Hepatic stellate cell (primary cell): ENCODE measurements around the gene ZNF524.

Experiments used
- DNase-seq: peaks from one replicate; pipeline ENCODE4 v3.0.0; 2011; ENCODE audit warnings: low spot score

The ZNF524 gene

DNA sequence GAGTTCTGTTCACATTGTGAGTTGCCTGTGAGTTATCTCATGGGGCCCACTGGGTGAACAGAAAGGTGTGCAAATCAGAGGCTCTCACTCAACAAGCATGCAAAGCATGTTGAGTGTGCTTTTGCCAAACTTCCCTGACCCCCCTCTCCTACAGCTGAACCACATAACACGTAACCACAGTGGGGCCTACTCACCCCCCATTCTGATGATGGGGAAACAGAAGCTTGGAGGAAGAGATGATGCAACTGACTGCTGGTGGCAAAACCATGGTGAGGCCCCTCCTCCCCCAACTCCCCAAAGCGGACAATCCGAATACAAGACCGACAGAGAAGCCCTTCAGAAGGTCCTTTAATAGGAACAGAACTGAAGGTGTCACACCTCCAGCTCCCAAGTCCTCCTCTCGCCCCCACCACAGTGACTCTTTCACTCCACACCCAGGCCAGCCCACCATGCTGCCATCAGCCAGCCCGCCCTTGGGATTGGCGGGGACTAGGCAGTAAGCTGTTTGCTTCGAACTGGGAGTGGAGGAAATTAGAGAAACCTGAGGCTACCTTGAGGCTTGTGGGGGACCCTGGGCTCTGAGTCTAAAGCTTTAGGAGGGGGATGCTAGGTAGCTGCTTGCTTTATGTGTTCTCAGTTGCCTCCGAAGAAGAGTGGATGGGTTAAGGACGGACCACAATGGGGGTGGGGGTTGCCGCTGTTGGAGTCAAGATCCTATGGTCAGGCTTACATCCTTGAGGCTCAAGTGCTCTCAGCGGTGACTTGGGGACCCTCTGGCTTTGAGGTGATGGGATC is 20.5 kb downstream of the ZNF524 start:
- DNase-seq = no peak

DNA sequence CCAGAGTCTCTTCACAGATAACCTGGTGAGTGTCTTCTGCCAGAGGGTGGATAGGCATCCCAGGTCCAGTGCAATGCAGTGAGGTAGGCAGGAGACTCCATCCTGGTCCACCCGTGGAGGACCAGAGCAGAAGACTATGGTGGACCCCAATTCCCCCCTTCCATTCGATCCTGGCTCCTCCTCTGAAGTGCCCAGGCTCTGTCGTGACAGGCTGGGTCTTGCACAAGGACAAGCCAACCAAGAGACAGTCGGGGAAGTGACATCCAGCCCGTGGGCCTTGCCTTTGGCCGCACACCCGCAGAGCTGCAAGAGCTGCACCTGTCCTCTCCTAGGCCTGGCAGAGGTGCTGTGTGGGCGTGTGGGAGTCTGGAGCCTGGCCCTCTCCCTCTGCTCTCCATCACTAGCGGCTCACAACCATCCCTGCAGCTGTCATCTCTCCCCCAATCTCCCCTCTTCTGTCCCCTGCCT is 21.2 kb downstream of the ZNF524 start:
- no peak for DNase-seq

DNA sequence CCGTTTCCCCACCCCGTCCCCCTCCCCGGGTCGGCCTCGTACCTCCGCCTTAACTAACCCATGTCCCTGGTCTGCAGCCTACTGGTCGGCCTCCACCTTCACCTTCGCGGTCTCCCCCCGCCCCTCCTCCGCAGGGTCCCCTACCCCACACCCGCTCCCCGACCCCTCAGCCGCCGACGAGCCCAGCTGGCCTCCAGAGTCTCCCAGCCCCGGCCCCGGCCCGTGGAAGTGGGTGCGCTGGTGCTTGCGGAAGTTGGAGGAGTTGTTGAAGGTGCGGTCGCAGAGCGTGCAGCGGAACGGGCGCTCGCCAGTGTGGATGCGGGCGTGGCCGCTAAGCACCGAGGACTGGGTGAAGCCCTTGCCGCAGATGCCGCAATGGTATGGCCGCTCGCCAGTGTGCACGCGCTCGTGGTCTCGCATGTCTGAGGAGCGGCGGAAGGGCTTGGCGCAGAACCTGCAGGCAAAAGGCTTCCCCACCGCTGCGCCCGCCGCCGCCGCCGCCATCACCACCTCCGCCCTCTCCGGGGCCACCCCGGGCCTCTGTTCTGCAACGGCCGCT is 21.7 kb downstream of the ZNF524 start:
- no peak for DNase-seq

DNA sequence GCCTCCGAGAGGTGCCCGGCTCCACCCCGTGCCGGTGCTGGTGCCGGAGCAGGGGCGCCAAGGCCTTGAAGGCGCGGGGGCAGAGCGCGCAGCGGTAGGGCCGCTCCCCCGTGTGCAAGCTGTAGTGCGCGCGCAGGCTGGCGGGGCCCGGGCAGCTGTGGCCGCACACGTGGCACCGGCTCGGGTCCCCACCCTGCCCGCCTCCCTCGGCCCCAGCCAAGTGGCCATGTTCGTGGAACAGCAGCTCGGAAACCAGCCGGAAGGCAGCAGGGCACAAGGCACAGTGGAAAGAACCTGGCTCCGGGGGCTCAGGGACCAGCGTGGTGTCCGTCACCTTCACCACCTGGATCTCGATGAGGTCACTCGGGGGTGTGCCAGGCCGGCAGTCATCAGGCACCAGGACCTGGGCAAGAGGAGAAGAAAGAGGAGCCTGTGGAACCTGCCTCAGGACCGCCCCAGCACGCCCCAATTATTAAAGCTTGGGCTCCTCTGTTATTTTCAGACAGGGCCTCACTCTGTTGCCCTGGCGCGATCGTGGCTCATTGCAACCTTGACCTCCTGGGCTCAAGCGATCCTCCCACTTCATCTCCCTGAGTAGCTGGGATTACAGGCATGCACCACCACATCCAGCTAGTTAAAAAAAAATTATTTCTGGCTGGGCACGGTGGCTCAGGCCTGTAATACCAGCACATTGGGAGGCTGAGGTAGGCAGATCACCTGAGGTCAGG is 22.3 kb downstream of the ZNF524 start:
- no peak for DNase-seq

DNA sequence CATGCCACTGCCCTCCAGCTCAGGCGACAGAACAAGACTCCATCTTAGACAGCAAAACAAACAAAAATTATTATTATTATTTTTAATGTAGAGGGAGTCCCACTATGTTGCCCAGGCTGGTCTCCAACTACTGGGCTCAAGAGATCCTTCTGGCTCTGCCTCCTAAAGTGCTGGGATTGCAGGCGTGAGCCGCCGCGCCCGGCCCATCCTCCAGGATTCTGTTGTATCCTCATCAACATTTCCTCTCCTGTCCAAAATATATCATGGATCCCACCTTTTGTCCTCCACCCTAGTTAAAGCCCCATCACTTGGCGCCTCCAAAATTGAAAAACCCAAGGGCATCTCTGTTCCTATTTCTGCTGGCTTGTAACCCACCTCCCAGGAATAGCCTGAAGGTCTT is 23.0 kb downstream of the ZNF524 start:
- DNase-seq = no peak

DNA sequence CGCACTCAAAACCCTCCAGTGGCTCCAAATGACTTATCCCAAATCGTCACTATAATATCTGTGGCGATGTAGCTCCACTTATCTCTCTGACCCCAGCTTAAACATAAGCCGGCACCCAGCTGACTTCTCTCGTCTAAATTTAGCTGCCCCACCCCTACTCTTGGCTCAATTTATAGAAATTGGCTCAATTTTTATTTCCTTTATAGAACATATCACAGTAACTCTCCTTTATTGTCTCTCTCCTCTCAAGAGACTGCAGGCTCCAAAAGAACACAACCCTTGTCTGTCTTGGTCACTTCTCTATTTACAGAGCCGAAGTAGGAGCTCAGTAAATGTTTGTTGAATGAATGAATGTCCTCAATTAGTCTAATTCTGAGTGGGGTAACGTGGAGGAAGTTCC is 23.5 kb downstream of the ZNF524 start:
- no peak for DNase-seq

DNA sequence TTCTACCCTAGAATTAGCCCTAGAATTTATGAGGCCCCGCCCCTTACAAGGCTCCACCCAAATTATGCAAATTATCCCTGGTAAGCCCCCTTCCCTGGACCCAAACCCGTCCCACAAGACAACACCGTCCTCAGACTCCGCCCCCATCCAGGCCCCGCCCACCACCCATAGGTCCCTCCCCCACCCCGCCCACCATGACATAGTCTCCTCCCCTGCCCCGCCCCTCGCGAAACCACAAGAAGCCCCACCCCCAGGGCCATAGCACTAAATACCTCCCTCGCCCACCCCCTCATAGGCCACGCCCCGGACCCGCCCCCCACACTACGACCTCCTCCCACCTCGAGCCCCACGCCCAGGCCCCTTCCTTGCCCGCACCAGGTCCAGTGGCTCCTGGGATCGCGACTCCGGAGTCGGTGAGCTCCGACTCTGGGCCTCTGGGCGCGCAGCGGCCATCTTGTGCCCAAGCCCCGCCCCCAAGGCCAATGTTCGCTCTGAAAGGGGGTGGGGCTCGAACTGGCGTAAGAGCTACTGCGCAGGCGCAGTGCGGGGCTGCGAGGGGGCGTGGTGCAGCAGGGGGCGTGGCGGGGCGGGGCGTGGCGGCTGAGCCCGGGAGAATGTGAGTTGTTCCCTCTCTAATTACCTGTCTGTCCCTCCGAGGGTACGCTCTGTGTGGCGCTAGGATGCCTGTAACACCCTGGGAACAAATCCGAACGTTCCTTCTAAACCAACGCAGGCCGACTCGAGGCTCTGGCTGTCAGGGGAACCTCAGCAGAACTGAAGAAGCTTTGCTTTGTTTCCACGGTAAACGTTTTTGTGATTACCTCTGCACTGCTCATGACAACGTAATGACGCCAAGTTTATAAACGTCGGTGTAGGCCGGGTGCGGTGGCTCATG is 24.3 kb downstream of the ZNF524 start, which contains the start of gene ZNF784:
ZNF784 (minus strand) TSS at position 458 of the 895 bp plus-strand sequence; CDS start at position 453, 5 bp downstream.
- DNase-seq = peak; percentile 94

DNA sequence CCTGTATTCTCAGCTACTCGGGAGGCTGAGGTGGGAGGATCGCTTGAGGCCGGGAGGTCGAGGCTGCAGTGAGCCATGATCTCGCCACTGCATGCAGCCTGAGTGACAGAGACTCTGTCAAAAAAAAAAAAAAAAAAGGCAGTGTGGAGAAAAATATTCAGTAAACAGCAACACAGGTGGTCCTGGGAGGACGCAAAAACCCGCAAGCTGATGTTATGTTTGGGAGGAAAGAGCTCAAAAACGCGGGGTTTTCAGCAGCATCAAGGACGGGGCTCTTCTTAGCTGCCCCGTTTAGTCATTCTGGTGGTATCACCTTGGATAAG is 24.9 kb downstream of the ZNF524 start:
- no peak for DNase-seq

DNA sequence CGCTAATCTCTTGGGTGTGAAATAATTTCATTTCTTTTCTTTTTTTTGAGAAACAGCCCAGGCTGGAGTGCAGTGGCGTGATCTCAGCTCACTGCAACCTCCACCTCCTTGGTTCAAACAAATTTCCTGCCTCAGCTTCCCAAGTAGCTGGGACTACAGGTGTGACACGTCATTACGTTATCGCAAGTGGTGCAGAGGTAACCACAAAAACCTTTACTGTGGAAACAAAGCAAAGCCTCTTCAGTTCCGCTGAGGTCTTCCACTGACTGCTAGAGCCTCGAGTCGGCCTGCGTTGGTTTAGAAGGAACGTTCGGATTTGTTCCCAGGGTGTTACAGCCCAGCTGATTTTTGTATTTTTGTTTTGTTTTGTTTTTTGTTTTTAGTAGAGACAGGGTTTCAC is 26.3 kb downstream of the ZNF524 start:
- no peak for DNase-seq

DNA sequence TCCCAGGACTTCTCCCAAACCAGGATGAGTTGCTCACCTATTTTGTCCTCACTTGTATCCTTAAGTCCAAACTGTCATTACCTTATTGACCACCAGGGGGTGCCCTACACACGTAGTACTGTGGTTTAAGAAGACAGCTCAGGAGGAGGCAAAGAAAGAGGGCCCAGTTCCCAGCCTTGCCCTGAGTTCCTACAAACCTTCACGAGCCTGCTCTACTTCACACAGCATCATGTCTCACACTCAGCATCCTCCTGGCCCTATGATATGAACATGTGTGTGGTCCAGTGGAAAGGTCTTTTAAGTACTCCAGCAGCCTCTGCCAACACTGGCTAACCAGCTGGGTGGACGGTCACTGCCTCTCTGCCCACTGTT is 32.4 kb downstream of the ZNF524 start:
- DNase-seq = peak; percentile 69

DNA sequence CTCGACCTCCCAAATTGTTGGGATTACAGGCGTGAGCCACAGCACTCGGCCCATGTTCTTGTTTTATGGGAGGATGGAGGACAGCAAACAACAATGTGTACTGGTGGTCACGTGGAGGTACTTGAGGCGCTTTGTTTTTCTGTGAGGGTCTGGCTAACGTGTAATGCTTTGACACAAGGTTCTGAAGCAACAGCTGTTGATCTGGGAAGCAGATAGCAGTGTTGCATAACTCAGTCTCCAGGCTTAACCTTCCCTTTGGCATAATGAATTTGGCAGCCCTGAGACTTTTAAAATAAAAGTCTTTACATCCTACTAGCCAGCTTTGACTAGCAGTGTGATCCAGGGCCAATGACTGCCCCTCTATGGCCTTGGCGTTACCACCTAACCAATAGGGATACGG is 33.8 kb downstream of the ZNF524 start:
- DNase-seq = no peak

DNA sequence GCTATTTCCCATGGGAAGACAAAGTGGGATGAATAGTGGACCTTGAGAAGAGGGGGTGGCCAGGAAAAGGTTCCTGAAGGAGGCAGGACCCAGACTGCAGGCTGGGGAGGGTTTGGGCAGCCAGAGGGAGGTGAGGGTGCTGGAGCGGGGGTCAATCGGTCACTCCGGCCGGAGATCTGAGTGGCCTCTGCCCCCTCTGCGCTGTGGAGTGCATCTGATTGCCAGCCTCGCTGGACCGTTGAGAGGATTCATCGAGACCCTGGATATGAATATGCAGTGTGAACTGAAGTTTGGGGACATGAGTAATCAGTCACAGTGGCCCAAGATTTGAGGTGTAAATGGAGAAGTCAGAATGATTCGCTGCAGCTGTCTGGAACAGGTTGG is 35.2 kb downstream of the ZNF524 start:
- DNase-seq = no peak

DNA sequence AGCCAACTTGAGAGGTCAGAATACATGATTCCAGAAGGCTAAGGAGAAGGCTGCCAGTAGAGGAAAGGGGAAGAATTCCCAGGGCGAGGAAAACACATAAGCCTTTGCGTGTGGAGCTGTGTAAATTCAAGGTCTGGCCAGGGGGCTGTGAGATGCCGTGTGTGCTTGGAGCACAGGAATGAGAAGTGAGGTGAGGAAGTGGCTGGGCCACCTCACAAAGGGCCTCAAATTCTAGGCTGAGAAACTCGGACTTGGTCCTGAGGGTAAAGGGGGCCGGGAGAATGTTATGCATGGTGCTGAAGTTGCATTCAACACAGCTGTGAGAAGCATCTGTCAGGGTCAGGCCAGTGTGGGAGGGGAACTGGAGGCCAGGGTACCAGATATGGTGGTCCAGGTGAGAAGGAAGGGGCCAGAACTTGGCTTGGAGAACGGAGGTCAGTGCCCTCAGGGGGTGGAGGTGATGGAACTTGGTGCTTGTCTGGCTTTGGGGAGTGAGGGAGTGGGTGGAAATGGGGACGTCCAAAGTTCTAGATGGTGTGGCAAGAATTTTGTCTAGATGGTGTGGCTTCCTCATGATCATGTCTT is 35.9 kb downstream of the ZNF524 start:
- no peak for DNase-seq

DNA sequence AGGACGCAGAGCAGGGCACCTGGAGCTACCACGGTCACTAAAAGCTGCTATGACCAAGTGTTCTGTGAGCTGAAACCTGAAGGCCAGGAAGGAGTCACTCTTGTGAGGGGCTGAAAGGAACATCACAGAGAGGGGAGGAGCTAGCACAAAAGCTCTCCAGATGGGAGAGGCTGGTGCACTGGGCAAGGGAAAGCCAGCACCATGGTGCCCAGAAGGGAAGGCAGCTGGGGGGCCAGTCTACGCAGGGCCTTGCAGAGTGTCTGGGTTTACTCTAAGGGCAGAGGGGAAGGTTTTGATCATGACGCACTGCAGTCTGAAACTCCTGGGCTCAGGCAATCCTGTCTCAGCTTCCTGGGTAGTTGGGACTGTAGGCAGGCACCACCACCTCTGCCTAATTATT is 36.6 kb downstream of the ZNF524 start:
- DNase-seq = no peak

DNA sequence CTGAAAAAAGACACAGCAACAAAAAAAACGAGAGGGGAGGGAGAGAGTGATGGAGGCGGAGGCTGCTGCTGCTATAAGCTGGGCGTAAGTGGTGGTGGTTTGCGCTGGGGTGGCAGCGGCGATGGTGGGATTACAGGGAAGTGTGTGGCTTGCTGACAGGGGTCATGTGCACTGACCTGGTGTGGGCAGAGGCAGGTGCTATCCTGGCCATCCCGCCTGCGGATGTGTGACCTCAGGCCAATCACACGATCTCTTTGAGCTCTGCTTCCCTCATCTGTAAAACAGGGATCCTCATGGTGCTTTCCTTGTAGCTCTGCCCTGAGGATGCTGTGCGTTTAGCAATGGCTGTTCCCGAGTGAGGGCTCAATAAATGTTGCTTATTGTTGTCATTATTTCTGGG is 37.4 kb downstream of the ZNF524 start:
- DNase-seq = no peak

DNA sequence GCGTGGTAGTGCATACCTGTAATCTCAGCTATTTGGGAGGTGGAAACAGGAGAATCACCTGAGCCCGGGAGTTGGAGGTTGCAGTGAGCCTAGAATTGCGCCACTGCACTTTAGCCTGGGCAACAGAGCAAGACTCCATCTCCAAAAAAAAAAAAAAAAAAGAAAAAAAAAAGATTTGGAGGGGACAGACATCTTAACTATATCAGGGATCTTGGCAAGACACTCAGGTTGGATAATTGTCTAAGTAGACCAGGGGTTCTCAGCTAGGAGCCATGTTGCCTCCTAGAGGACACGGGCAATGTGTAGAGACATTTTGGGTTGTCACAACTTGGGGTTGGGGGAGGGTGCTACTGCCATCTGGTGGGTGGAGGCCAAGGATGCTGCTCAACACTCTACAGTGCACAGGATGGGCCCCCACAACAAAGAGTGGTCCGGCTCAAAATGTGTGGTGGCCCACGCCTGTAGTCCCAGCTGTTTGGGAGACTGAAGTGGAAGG is 38.8 kb downstream of the ZNF524 start:
- no peak for DNase-seq

DNA sequence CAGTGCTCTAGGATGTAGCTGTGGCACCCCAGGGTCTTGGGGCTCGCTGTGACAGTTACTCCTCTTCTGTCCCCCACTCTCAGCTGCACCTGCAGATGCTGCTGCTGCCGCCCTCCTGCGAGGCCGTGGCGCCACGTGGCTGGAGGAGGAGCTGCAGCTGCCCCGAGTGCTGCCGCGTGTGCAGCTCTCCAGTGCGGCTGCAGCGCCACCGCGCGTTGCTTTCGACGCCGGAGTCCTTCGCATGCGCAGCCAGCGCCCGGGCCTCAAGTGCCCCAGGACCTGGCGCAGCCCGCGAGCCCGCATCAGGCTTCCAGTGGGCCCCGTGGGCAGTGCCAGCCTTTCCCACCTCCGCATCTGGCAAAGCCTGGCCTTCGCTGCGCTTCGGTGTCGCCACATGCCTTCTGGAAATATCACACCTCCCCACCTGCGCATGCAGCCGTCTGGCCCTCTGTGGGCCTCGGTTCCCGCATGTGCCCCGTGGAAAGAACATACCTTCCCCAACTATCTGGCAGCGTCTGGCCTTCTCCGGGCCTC is 40.0 kb downstream of the ZNF524 start:
- peak; percentile 78 for DNase-seq

DNA sequence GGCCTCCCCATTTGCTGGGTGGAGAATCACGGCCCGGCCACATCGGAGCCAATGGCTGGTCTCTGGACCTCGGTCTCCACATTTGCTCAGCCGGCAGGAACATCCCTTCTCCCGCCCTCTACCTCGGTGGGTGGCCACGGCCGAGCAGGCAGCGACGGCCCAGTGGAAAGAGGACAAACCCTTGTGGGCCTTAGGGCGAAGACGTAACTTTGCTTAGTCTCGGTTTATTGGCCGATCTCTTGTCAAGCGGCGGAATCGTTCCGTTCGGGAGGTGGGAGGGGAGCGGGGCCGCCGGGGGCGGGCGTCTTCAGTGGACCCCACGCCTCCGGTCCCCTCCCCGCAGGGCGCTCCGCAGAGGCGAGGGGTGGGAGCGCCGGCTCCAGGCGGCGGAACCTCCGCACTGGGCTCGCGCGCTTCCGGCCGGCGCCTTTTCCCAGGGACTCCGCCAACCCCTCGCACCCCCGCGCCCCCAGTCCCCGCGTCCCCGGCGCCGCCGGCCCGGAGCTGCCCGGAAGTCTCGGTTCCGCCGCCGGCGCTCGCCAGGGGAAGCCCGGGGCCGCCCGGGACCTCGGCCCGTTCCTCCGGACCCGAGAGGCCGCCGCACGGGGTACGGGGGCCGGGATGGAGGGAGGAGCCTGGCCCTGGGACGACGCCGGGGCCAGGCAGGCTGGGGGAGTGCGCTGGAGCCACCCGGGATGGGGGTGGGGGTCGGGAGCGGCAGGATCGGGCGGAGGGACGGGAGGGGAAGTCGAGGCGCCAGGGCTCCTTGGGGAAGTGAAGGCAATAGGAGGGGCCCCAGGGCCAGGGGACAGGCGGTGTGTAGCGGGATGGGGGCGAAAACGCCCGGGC is 40.7 kb downstream of the ZNF524 start, which contains the start of gene ZNF580:
ZNF580 (plus strand) TSS at position 426 of the 849 bp plus-strand sequence. CDS start 1,507 bp downstream, outside the sequence.
- DNase-seq = peak; percentile 88

DNA sequence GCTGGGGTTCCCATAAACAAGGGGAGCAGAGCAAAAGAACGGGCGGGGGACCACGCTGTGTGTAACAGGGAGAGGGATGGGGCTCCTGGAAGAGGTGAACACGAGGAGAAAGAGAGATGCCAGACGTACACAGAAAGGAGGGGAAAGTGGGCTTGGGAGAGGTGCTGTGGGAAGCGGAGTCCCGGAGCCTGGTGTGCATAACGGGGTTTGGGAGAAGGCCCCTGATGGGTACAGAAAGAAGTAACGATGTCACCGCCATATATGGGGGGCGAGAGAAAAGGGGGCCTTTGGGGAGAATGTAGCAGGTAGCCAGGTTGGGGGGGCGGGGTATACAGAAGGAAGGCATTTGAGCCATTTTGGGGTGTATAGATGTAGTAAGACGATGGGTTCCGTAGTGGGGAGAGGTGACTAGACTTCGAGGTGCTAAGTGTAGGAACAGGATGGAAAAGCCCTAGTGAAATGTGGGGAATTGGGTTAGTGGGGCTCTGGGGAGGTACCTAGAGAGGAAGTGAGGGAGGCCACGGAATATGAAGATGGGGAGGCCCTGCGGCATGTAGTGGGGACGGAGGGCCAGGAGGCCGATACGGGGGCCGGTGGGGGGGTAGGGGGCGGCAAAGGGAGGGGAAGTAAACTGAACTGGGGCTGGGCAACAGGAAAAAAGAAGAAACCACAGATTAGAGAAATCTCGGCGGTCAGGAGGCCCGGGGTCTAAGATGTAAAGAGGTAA is 41.5 kb downstream of the ZNF524 start:
- DNase-seq = no peak
